ENCODE data around the gene CDKN1C. TPM values are rescaled to one million over a fixed set of nuclear protein-coding genes. Genes with fewer than 3 reads are reported as not detected.

The CDKN1C gene
- total RNA-seq, 4 donors from 2014 or later: 87.0 to 201 (median 121) TPM

Small RNA genes lying within 50 kb of the gene (small RNA-seq; reads per million reads assigned to genes)
- gene AC013791.1: 0 reads per million in 4 donors

Other genes with a start within 250 kb of the CDKN1C start
- gene KCNQ1OT1, start 185.8 kb downstream of the CDKN1C start, total RNA-seq: 1 to 10 TPM in 3 of 4 donors, under 1 TPM in 1; 0.52 to 3.3 (median 1.4) TPM
- 1 to 10 TPM in 2 of 4 donors, under 1 TPM in 1, not detected in 1; 0.82 to 5.0 (median 1.9) TPM for gene PHLDA2, start 43.6 kb upstream of the CDKN1C start, total RNA-seq
- gene NAP1L4, start 106.6 kb upstream of the CDKN1C start, total RNA-seq: 100 to 1,000 TPM; 107 to 175 (median 137) TPM
- 10 to 100 TPM; 29.1 to 41.5 (median 31.2) TPM for gene CARS1, start 171.6 kb upstream of the CDKN1C start, total RNA-seq